Measurements from ENCODE around the gene C14orf180.

The C14orf180 gene

GRCh38 chr14:104591506-104592291 is 12.1 kb downstream of the C14orf180 start:
- no peak for DNase-seq

GRCh38 chr14:104592292-104592672 is 12.7 kb downstream of the C14orf180 start:
- DNase-seq, result no peak

GRCh38 chr14:104592785-104593184 is 13.2 kb downstream of the C14orf180 start:
- no peak for DNase-seq

- DNase-seq, result no peak
These were observed 13.7 kb downstream of the C14orf180 start for GRCh38 chr14:104593241-104593701.

- no peak for DNase-seq
These were observed 14.2 kb downstream of the C14orf180 start for GRCh38 chr14:104593710-104594136.

- DNase-seq, result no peak
These were observed 14.9 kb downstream of the C14orf180 start for GRCh38 chr14:104594310-104595046.

- no peak for DNase-seq
These were observed 15.6 kb downstream of the C14orf180 start for GRCh38 chr14:104595116-104595675.

- DNase-seq, result no peak
These were observed 16.4 kb downstream of the C14orf180 start for GRCh38 chr14:104595911-104596450.

- no peak for DNase-seq
These were observed 16.9 kb downstream of the C14orf180 start for GRCh38 chr14:104596451-104596918.

GRCh38 chr14:104596927-104597351 is 17.4 kb downstream of the C14orf180 start:
- DNase-seq, result no peak

GRCh38 chr14:104597576-104597975 is 18.0 kb downstream of the C14orf180 start:
- no peak for DNase-seq

GRCh38 chr14:104598039-104598909 is 18.7 kb downstream of the C14orf180 start:
- DNase-seq, result peak in 3 of 56 donors; percentile 14 to 42 (median 27)

- no peak for DNase-seq
These were observed 19.3 kb downstream of the C14orf180 start for GRCh38 chr14:104598910-104599273.

- DNase-seq, result no peak
These were observed 19.9 kb downstream of the C14orf180 start for GRCh38 chr14:104599446-104599845.

- peak in 33 of 56 donors; percentile 13 to 80 (median 52) for DNase-seq
These were observed 20.6 kb downstream of the C14orf180 start for GRCh38 chr14:104600141-104600643.

- DNase-seq, result no peak
These were observed 21.2 kb downstream of the C14orf180 start for GRCh38 chr14:104600805-104601204.

GRCh38 chr14:104601786-104602185 is 22.2 kb downstream of the C14orf180 start:
- peak in 4 of 56 donors; percentile 16 to 46 (median 25) for DNase-seq

- no peak for DNase-seq
These were observed 22.9 kb downstream of the C14orf180 start for GRCh38 chr14:104602315-104602932.

GRCh38 chr14:104602933-104603325 is 23.4 kb downstream of the C14orf180 start:
- DNase-seq, result no peak

Measured in amygdala (tissue), 56 donors.